PC-9 (cell line): Measurements from ENCODE around the gene GTF2F2. TPM values are rescaled to one million over a fixed set of nuclear protein-coding genes. Genes with fewer than 3 reads are reported as not detected.

Source experiments
- BruUV-seq: library from RNA; stranded (reverse); fragments of 400-500 nt; replicated peaks from 2 replicates; lab custom pipeline; 2021; lab: Mats Ljungman, UMichigan
- CTCF ChIA-PET: fragments of 300-600 bp; sonication (Branson Sonifier 250); formaldehyde crosslinking; loops from one replicate; lab custom pipeline; 2022; ENCODE audit warnings: antibody characterized with exemption; lab: Charles Lee
- POLR2A ChIA-PET: fragments of 300-600 bp; sonication (Branson Sonifier 250); formaldehyde crosslinking; loops from one replicate; lab custom pipeline; 2022; ENCODE audit warnings: antibody characterized with exemption; ENCODE audit not compliant: unreplicated experiment; lab: Charles Lee
- DNase-seq, 2 experiments: peaks; one replicate each; pipeline versions ENCODE4 v3.0.0 to v3.0.0-alpha.2; 2015 to 2022; ENCODE audit warnings: mixed read lengths in 1 of 2
- H2AFZ ChIP-seq: fragments of 200-600 bp; sonication (generic); 2 replicates; pipeline ENCODE4 v1.8.1; 2017; ENCODE audit warnings: antibody characterized with exemption
- H3F3A ChIP-seq: fragments of 200-600 bp; sonication (generic); 2 replicates; pipeline ENCODE4 v1.8.1; 2017; ENCODE audit warnings: antibody characterized with exemption, mild to moderate bottlenecking, low read depth; ENCODE audit not compliant: insufficient read depth
- H3K27ac ChIP-seq: fragments of 200-600 bp; sonication (generic); 2 replicates; pipeline ENCODE4 v1.6.1; 2016; ENCODE audit warnings: mixed run types
- H3K27me3 ChIP-seq: fragments of 200-600 bp; sonication (generic); 2 replicates; pipeline ENCODE4 v1.6.1; 2016; ENCODE audit warnings: low read depth, mixed run types; ENCODE audit not compliant: insufficient read depth
- H3K36me3 ChIP-seq: fragments of 200-600 bp; sonication (generic); 2 replicates; pipeline ENCODE4 v1.6.1; 2016; ENCODE audit warnings: low read depth, mixed run types
- H3K4me1 ChIP-seq: fragments of 200-600 bp; sonication (generic); replicated peaks from 2 replicates; pipeline ENCODE4 v1.6.1; 2016; ENCODE audit warnings: mixed run types; ENCODE audit not compliant: insufficient read depth
- H3K4me2 ChIP-seq: fragments of 200-600 bp; sonication (generic); 2 replicates; pipeline ENCODE4 v1.6.1; 2017; ENCODE audit warnings: mixed run types
- H3K4me3 ChIP-seq: fragments of 200-600 bp; sonication (generic); 2 replicates; pipeline ENCODE4 v1.6.1; 2016; ENCODE audit warnings: mixed run types
- H3K79me2 ChIP-seq: fragments of 200-600 bp; sonication (generic); 2 replicates; pipeline ENCODE4 v1.6.1; 2017; ENCODE audit warnings: low read depth, mixed run types
- H3K9me2 ChIP-seq: fragments of 200-600 bp; sonication (generic); 2 replicates; pipeline ENCODE4 v1.8.1; 2017; ENCODE audit warnings: mild to moderate bottlenecking; ENCODE audit not compliant: insufficient read depth
- H3K9me3 ChIP-seq: fragments of 200-600 bp; sonication (generic); 2 replicates; pipeline ENCODE4 v1.8.1; 2016; ENCODE audit warnings: low read depth; ENCODE audit not compliant: insufficient read depth
- H4K20me1 ChIP-seq: fragments of 200-600 bp; sonication (generic); 2 replicates; pipeline ENCODE4 v1.8.1; 2017; ENCODE audit not compliant: insufficient read depth
- EZH2 ChIP-seq: fragments of 200-600 bp; sonication (generic); IDR thresholded peaks from 2 replicates; pipeline ENCODE4 v1.8.0; 2017; ENCODE audit warnings: antibody characterized with exemption, low read depth
- intact Hi-C: fragments of 100-400 bp; cut with micrococcal nuclease; formaldehyde crosslinking; loops from one replicate; pipeline ENCODE4 v1.10.0; 2022; ENCODE audit not compliant: unreplicated experiment
- total RNA-seq: library from RNA; stranded (reverse); gene quantifications from 2 replicates; pipeline ENCODE4 v1.2.3, GENCODE V29; 2021
- TF ChIP-seq, protein P1 (sequence below): fragments of 200-600 bp; sonication (generic); conservative IDR thresholded peaks from 2 replicates; pipeline ENCODE4 v1.6.1; 2017; ENCODE audit warnings: mixed run types, antibody characterized with exemption, mild to moderate bottlenecking, moderate library complexity

Gene GTF2F2
- total RNA-seq, 1 experiment from 2014 or later = 28.8 TPM

DNA sequence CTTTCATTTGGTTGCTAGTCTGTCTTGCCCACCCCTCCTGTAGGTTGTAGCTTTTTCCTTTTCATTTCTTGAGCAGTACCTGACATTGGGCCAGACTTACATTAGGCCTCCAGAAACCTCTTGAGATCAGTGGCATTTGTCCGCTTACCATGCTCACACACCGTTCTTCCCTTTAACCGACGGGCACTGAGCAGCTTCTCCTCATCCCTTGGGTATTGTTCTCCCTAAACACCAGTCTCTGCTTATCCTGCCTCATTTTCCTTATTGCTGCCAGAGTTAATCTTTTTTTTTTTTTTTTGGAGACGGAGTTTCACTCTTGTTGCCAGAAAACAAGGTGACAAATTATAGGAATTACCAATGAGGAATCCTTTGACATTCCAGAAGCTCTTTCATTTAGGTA, 107.7 kb downstream of the GTF2F2 start:
- Histone ChIP-seq H3K27me3 (no peaks in the 10 kb centered on the region), H3K36me3 (no peaks in the 10 kb centered on the region), H3K27ac (no peak overlapping the region), H2AFZ (no peak overlapping the region), H3K79me2 (peaks cover 25% of the 10 kb centered on the region; the same call in 1 of the 2 replicates), H4K20me1 (no peaks in the 10 kb centered on the region), H3K9me3 (no peaks in the 10 kb centered on the region), H3F3A (0 out of 2 replicates have a peak, but pooled peaks cover 4% of the 10 kb centered on the region), H3K9me2 (no peaks in the 10 kb centered on the region), H3K4me2 (no peak overlapping the region), H3K4me1 (no peaks in the 10 kb centered on the region), H3K4me3 (no peak overlapping the region)
- DNase-seq = no peak
- POLR2A ChIA-PET = interaction anchor here (0.7 kb wide), 1 partner anchor 8 kb away, joined by 5 read pairs; no protein-coding TSS in a partner anchor
- no peak for TF ChIP-seq EZH2
- TF ChIP-seq, protein P1, sequence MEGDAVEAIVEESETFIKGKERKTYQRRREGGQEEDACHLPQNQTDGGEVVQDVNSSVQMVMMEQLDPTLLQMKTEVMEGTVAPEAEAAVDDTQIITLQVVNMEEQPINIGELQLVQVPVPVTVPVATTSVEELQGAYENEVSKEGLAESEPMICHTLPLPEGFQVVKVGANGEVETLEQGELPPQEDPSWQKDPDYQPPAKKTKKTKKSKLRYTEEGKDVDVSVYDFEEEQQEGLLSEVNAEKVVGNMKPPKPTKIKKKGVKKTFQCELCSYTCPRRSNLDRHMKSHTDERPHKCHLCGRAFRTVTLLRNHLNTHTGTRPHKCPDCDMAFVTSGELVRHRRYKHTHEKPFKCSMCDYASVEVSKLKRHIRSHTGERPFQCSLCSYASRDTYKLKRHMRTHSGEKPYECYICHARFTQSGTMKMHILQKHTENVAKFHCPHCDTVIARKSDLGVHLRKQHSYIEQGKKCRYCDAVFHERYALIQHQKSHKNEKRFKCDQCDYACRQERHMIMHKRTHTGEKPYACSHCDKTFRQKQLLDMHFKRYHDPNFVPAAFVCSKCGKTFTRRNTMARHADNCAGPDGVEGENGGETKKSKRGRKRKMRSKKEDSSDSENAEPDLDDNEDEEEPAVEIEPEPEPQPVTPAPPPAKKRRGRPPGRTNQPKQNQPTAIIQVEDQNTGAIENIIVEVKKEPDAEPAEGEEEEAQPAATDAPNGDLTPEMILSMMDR = no peak
- intact Hi-C loops = no loop called here
- BruUV-seq = no TSS peak
- CTCF ChIA-PET = no interaction called here

DNA sequence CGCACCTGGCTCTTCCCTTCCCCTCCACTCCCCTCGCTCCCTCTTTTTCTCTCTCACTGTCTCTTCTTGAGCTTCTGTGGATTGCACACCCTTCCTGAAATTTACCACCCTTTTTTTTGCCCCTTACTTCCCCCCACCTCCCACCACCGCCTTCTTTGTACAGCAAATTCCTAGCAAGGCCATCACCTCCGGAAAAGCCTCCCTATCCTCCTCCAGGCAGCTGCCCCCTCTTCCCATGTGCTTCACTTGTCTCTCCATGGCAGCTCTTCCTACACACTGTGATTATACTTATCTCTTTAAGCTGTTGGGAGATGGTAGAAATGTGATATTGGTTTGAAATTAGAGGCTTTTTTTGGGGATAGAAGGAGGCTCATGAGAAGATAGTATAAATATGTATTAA, 108.9 kb downstream of the GTF2F2 start:
- intact Hi-C loops = no loop called here
- TF ChIP-seq, protein P1 = no peak
- no peak for TF ChIP-seq EZH2
- ChIA-PET POLR2A (no interaction called here), CTCF (interaction anchor here (0.7 kb wide), 2 partner anchors 10 to 44 kb away, joined by 3 to 4 read pairs; no protein-coding TSS in a partner anchor)
- H3K27ac ChIP-seq = no peak overlapping the region
- BruUV-seq = no TSS peak
- no peak overlapping the region for H3K4me2 ChIP-seq
- H3K4me1 ChIP-seq = no peaks in the 10 kb centered on the region
- no peaks in the 10 kb centered on the region for H3K36me3 ChIP-seq
- H3K27me3 ChIP-seq = no peaks in the 10 kb centered on the region
- no peaks in the 10 kb centered on the region for H3K9me2 ChIP-seq
- no peaks in the 10 kb centered on the region for H3K9me3 ChIP-seq
- no peak overlapping the region for H3K4me3 ChIP-seq
- H3F3A ChIP-seq = peaks cover 8% of the 10 kb centered on the region; the same call in 1 of the 2 replicates
- H4K20me1 ChIP-seq = no peaks in the 10 kb centered on the region
- no peak for DNase-seq
- H3K79me2 ChIP-seq = peaks cover 26% of the 10 kb centered on the region; the same call in 1 of the 2 replicates
- no peak overlapping the region for H2AFZ ChIP-seq

DNA sequence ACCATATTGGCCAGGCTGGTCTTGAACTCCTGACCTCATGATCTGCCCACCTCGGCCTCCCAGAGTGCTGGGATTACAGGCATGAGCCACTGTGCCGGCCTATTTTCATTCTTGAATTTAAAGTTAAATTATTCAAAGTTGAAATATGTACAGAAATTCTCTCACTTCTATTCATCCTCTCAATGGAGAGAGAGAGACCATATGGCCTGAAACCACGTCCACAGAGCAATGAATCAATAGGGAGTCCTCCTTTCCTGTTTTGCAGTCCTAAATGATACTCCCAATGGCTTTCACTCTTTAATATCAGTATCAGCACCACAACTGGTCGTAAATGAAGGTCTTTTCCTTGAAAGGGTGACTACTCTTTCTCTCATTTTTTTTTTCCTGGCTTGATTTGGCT, 111.0 kb downstream of the GTF2F2 start:
- CTCF ChIA-PET = interaction anchor here (0.6 kb wide), 1 partner anchor 13 kb away, joined by 3 read pairs; no protein-coding TSS in a partner anchor
- Histone ChIP-seq H3F3A (peaks cover 22% of the 10 kb centered on the region), H3K9me2 (no peaks in the 10 kb centered on the region), H3K27ac (no peak overlapping the region), H3K9me3 (no peaks in the 10 kb centered on the region), H2AFZ (no peak overlapping the region), H3K27me3 (no peaks in the 10 kb centered on the region), H3K4me2 (no peak overlapping the region), H3K4me3 (no peak overlapping the region), H3K4me1 (peaks cover 7% of the 10 kb centered on the region; the same call in 1 of the 2 replicates), H4K20me1 (no peaks in the 10 kb centered on the region), H3K79me2 (peaks cover 16% of the 10 kb centered on the region; the same call in 1 of the 2 replicates), H3K36me3 (no peaks in the 10 kb centered on the region)
- DNase-seq = no peak
- POLR2A ChIA-PET = no interaction called here
- TF ChIP-seq, protein P1 = no peak
- no peak for TF ChIP-seq EZH2
- intact Hi-C loops = no loop called here
- no TSS peak for BruUV-seq
